Measurements from ENCODE around the gene EIF3D.
A peak's percentile ranks its signal among the peaks of the same experiment; 100 is the strongest.
"Not testable (repeated sequence)": the region's sequence is repeated elsewhere in the genome, so short reads cannot be mapped to it uniquely, and the experiment has no call there.

EIF3D gene

DNA sequence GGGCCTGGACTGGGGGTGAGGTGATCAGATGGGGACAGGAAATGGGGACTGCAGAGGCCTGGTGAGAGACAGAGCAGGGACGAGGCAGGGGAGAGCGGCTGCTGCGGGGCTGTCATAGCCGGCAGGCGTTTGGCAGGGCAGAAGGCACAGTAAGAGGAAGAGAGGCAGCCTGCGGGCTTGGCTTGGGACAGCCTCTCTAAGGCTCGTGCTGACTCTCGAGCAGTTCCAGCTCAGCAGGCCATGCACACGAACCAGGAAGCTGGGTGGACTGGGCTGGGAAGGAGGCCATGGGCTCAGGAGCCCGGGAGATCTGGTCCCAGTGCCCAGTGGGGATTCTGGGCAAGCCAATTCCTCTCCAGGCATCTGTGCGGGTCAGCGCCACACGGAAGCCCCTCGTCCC, 19.6 kb upstream of the EIF3D start:
- no peak for DNase-seq (ENCODE audit: low spot score)

DNA sequence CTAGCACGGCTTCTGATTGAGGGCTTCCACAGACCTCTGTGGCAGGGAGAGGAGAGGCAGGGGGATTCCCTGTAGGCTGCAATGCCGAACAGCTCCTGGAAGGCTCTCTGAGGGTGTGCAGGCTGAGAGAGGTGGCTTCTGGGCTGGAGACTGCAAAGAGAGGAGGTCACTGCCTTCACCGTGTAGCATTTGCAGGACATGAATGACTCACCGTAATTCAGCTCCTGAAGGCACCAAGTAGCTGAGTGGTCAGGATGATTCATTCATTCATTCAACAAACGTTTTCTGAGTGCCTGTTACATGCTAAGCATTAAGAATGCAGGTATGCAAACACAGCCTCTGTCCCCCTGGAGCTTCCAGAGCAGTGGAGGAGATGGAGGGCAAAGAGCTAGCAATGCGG, 18.0 kb upstream of the EIF3D start:
- DNase-seq (ENCODE audit: low spot score), result no peak

DNA sequence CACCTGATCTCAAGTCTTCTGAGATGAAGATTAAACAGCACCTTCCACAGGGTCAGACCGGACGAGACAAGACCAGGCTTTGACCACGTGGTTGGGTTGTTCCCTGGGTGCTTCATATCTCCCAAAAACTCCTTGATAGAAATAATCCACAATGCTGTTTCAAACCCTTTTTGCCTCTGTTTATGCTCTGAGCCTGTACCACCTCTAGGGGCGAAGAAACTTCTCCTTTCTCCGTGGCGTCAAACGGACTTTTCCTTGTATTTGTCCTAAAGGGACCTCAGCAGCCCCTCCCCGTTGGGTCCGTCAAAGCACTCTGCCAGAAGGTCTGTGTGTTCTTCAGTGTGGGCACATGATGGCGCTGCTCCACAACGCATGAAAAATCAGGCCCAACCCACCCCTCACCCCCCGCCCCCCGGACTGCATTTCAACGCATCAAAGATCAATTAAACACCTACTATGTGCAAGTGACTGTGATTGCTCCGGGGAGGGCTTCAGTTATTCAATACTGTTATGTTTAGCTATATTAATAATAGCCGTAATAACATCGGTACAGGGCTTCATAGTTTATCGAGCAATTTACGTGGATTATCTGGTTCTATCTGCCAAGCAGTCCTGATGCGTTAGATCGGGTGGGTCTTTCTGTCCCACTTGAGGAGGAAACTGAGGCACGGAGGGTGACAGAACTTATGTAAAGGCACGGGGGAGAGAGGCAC, 17.3 kb upstream of the EIF3D start:
- DNase-seq (ENCODE audit: low spot score), result no peak

DNA sequence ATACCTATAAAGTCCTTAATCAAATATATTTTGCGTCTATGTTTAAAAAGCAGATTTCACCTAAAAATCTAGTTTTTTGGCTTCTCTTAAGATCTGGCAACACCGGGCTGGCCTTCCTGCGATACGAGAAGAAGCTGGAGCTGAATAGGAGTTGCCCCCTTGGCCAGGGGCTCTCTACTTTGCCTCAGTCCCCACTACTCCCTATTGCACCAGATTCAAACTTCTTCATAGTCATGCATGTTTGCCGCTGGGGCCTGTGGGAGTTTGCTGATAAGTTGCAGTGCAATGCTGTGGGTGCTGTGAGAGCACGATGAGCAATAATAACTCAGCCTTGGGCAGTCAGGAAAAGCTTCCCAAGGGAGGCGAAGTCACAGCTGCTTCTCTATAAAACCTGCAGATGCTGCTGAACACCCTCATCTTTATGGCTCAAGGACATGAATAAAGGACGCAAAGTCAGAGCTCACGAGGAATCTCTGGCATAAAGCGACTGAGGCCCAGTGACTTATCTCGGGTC, 15.2 kb upstream of the EIF3D start:
- DNase-seq (ENCODE audit: low spot score), result no peak

DNA sequence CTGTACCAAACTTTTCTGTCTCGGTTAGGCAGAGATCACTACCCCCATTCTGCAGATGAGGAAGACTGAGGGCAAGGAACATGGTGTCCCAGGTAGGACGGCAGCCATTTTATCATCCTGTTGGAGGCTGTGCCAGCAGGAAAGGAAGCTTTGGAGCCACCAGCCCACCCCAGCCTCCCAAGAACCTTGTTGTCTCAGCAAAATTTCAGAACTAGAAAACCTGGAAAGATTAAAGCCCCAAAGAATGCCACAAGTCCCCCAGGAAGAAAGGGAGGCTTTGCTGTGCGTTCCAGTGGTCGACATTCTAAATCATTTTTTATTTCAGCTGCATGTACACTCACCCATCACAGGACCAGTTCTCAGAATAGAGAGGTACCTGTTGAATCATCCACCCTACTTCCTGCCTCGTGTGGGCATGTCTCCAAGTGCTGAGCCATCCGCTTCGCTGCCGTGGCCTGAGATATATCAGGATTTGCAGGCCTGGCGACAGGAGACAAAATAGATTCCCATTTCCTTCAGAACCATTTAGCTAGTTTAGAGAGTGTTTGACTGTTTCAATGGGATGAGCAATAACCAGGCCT, 13.0 kb upstream of the EIF3D start:
- DNase-seq (ENCODE audit: low spot score), result no peak

DNA sequence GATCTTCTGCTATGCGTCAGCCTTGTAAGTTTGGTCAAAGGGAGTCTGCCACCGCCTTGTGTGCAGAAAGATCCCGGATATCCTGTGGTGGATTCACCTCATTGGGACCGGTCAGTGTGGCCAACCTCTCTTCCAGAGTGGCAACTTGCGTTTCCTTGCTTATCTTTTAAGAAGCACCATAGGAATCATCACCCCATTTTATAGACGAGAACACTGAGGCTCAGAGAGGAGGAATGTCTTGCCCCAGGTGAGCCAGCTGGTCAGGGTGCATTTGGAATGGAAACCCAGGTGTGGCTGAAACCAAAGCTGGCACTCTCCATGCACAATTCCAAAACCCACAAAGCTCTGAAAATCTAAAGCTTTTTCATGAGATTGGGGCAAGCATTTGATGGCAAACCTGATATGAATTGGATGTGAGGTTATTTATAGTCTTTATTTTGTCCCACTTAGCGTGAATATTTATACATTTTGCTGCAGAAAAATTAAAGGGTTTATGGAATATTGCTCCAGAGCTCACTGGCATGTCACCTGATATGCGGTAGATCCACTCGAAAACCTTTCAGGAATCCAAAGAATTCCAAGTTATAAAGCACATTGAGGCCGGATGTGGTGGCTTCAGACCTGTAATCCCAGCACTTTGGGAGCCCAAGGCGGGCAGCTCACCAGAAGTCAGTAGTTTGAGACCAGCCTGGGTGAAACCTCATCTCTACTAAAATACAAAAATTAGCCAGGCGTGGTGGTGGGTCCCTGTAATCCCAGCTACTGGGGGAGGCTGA, 12.1 kb upstream of the EIF3D start:
- DNase-seq (ENCODE audit: low spot score), result no peak

DNA sequence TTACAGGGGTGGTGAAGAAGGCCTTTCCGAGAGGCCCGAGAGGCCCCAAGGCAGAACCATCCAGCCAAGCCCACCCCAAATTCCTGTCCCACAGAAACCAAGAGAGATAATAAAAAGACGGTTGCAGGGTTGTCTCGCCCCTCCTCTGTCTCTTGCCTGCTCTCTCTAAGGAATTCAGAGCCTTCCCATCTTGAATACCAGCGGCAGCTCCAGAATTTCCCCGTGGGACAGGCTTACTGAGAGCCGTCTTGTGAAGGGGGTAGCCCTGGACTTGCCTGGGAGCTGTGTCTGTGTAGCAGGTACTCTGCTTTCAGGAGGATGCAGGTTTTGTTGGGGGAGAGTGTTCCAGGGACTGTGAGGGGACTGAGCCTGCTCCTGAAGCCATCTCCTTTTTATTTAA, 9.6 kb upstream of the EIF3D start:
- DNase-seq (ENCODE audit: low spot score), result no peak

DNA sequence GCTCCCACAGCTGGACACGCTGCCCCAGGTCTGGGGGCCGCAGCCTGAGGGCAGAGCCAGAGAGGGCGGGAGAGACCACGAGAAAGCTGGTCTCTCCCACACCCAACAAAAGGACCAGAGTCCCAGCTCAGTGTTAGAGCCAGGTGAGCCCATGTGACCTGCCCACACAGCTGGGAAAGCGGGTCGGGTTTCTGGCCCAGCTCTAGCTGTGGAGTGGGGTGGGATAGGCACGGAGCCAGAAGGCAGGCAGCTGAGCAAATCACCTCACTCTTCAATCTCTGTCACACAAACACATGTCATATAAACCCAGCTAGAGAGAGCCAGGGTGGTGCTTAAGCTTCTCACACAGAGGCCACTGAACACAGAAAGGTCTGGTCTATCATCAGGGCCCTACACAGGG, 7.8 kb upstream of the EIF3D start:
- DNase-seq (ENCODE audit: low spot score), result no peak

DNA sequence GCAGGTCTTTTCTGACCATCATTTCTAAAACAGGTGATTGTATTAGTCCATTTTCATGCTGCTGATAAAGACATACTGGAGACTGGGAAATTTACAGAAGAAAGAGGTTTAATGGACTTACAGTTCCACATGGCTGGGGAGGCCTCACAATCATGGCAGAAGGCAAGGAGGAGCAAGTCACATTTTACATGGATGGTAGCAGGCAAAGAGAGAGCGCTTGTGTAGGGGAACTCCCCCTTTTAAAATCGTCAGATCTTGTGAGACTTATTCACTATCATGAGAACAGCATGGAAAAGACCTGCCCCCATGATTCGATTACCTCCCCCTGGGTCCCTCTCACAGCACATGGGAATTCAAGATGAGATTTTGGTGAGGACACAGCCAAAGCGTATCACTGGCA, 4.4 kb upstream of the EIF3D start:
- not testable (repeated sequence) for DNase-seq (ENCODE audit: low spot score)

DNA sequence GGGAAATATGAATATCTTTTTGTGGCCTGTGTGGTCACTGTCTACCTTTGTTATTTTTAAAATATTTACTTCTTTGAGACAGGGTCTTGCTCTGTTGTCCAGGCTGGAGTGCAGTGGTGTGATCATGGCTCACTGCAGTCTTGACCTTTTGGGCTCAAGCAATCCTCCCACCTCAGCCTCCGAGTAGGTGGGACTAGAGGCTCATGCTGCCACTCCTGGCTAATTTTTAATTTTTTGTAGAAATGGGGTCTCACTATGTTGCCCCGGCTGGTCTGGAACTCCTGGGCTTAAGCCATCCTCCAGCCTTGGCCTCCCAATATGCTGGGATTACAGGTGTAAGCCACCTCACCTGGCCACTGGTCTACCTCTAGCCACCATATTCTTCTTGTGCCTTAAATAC, 3.5 kb upstream of the EIF3D start:
- DNase-seq (ENCODE audit: low spot score), result no peak

DNA sequence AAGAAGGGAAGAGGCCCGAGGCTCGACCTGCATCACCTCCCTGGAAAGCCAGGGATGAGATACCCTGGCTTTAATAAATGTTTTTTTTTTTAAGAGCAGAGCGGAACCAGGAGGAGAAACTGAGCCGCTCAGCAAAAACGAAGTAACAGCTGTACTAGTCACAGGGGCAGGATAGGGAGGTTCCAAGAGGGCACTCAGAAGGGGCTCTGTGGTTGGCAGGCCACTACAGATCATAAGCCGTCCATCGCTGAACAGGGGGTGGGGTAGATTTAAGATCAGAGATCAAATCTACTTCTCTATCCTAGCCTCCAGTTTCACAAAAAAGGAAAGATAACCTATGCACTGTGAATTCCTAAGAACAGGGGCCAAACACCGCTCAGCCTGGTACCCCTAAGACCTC, 625 bp downstream of the EIF3D start:
- no peak for DNase-seq (ENCODE audit: low spot score)

DNA sequence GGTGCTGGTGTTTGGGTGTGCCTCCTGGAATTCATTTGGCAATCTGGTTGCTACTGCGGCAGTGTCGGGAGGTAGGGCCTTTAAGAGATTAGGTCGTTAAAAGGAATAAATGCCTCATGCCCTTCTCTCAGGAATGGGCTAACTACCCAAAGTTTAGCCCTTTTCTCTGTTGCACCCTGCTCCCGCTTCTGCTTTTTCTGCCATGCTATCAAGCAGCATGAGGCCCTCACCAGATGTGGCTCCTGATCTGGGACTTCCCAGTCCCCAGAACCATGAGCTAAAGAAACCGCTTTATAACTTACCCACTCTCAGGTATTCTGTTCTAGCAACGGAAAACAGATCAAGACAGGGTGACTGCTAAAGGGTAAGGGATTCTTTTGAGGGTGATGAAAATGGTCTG, 6.3 kb downstream of the EIF3D start:
- no peak for DNase-seq (ENCODE audit: low spot score)

DNA sequence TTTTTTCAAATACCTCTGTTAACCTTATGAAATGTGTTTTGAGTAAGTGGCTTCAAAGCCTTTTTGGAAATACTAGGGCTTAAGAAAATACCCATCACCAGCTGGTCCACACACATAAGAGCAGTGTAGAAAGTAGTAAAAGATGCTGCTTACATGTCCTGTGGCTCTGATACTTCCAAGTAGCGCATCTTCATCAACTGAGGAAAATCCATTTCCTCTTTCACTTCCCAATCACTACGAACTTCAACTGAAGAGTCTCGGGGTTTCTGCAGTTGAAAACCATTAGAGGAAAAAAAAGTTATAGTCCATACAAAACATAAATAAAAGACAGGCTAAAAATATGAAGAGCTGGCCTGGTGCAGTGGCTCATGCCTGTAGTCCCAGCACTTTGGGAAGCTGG, 8.5 kb downstream of the EIF3D start:
- DNase-seq (ENCODE audit: low spot score), result no peak

DNA sequence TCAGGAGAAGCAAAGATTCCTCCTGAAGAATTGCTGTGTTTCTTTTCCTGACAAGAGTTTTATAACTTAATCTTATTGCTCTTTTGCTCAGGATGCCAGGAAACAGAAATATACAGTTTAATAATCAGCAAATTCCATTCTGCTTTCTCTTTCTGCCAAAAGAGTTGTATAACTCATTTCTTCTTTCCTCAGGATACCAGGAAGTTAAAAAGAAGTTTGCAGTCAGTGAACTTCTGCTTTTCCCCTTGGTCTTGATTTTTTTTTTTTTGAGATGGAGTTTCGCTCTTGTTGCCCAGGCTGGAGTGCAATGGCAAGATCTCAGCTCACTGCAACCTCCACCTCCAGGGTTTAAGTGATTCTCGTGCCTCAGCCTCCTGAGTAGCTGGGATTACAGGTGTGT, 9.1 kb downstream of the EIF3D start:
- DNase-seq (ENCODE audit: low spot score), result not testable (repeated sequence)

DNA sequence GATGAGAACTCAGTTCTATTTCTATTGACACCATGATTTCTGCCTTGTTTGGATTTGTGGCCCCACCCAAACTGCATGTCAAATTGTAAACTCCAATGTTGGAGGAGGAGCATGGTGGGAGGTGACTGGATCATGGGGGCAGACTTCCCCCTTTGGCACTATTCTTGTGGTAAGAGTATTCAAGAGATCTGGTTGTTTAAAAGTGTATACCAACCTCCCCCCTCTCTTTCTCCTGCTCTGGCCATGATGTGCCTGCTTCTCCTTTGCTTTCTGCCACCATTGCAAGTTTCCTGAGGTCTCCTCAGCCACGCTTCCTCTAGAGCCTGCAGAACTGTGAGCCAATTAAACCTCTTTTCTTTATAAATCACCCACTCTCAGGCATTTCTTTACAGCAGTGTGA, 14.2 kb downstream of the EIF3D start:
- no peak for DNase-seq (ENCODE audit: low spot score)

DNA sequence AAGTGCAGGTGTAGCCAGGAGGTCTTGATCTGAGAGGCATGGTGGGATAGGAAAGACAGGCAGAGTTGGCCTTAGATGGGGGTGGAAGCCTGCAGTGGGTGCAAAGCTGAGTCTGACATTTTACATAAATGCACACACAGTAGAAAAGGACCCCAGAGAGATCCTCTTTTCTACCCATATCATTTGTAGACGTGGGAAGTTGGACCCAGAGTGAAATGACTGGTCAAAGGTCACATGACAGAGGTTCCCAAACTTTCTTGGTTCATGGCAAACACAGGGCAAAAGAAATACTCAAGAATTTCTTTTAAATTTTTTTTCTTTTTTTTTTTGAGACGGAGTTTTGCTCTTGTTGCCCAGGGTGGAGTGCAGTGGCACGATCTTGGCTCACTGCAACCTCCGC, 16.0 kb downstream of the EIF3D start:
- no peak for DNase-seq (ENCODE audit: low spot score)

DNA sequence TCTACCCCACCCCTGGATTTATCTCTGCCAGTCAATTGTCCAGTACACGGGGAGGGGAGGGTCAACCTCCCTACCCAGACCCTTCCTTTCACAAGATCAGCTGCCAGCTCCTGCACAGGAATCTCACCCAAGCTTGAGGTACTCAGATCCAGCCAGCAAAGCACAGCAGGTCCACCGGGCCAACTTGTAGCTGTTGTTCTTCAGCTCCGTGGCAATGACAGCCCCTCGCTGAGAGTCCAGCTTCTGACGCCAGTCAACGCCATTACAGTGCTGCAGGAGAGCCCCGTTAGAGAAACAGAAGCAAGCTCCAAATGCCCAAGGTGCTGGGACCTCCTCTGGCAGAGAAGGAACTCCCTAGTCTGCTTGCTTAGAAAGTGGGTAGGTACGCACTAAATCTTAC, 16.6 kb downstream of the EIF3D start:
- DNase-seq (ENCODE audit: low spot score), result no peak

DNA sequence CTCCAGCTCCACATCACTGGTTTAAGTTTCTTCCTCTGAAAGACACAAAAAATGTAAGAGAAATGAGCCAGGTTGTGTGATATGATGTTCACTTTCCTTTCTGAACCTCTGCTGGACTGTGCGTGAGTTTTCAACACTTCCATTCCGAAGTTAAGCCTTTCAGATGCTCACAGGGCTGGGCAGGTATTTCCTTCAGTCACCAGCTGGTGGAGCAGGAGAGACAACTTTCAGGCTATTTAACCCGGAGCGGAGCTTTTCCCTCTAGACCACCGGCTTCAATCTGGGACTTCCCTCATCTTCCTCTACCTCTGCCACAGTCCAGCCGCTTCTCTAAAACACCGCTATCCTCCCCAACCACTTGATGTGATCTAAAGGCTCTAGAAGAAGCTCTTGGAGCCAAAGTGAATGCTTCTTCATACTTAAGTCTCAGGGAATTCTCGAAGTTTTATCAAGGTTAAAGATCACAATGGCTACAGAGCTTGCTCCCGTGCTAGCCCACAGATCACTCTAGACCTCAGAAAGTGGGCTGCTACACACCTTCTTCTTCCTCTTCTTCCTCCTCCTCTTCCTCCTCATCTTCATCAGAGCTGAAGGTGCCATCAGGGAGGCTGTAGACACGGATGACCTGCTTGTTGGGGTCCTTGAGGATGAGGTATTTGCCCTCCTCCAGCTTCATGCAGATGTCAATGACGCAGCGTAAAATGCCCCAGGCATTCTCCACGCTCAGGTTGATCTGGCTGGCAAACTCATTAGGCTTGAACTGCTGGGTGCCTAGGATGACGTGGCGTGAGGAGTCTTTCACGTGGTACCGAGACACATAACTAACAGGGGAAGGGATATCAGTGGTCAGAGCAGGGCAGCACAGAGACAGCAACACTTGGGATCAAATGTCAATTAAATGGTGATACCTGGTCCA, 17.7 kb downstream of the EIF3D start:
- DNase-seq (ENCODE audit: low spot score), result peak; percentile 25

DNA sequence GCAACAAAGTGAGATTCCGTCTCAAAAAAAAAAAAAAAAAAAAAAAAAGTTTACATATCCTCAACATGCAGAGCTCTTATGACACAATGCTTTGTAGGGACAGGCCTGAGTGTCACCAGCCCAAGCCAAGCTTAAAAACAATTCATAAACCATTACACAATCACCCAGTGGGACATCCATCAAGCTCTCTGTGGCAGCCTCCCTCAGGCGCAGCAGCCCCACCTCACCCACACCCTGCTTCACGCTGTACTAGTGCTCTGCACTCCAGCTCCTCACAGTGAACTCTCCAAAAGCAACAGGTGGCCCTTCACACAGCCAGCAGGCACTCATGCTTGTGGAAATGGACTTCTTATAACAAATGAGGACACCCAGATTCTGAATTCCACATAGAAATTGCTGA, 18.6 kb downstream of the EIF3D start:
- DNase-seq (ENCODE audit: low spot score), result no peak

DNA sequence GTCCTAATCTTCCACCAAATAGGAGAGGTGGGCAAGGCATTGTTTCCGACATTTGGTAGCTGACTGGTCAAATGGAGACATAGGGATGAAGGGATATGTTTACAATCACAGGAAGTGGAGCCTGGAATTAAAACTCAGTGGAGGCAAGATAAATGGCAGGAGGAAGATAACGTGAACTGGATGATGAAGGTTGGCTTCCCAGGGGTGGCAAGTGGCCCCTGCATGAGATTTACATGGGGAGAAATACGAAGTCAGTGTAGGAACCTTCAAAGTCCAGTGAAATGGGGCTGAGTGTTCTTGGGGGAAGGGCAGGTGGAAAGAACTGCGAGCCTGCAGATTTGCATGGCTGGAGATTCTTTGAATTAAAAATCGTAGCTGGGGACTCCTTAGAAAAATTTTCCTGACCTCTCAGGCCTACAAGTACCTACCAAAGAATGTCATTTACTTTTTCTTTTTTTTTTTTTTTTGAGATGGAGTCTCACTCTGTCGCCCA, 21.4 kb downstream of the EIF3D start:
- no peak for DNase-seq (ENCODE audit: low spot score)

DNA sequence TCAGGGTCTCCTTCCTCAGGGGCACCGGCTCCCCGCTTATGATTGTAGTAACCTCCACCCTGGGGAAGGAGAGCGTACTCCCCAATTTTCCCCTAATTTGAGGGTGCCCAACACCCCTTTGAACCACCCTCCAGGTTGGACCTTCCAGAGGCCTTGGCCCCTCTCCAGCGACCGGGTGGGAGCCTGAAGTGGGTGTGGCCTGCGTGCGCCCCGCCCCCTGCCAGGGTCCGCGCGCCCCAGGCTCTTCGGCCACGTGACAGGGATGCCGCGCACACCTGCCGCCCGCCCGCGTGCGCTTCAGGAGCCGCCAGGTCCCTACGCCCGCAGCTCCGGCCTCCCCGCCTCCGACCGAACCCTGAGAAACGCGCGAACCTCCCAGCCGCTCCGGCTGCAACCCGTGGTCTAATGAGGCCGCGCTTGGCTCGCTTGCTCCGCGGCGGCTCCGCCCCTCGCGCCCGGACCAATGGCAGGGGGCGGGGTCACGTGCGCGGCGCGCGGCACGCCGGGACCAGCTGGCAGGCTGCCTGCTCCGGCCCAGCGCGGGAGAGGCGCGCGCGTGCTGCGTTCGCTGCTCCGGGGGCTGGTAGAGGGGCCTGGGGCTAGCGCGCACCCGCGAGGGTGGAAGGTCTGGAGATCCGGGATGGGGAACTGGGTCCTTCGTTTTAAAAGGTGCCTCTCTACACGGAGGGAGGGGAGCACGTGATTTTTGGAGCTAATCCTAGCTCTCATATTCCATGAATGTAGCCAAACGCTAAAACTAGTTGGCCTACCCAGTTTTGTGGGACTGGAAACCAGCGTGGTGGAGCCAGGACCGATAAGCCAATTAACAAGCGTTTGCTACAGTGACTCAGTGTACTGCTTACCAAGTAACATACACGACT, 22.1 kb downstream of the EIF3D start, which contains the start of gene FOXRED2:
Gene FOXRED2 (minus strand): TSS at position 404 of the 881 bp plus-strand sequence. CDS start 618 bp downstream, outside the sequence.
- peak; percentile 87 for DNase-seq (ENCODE audit: low spot score)
